ENCODE data around the gene CFAP61.
A peak's percentile ranks its signal among the peaks of the same experiment; 100 is the strongest.

Gene CFAP61

GRCh38 chr20:20321134-20321533 is 268.8 kb downstream of the CFAP61 start:
- Histone ChIP-seq H3K4me3 (ENCODE audit: low read length in 2 of 2) (no peak overlapping the region), H3K4me1 (ENCODE audit: control insufficient read depth in 2 of 2, insufficient read depth in 2 of 2, low read length in 2 of 2) (no peaks in the 10 kb centered on the region), H3K27me3 (ENCODE audit: control insufficient read depth in 2 of 2, insufficient read depth in 2 of 2, low read length in 2 of 2) (no peaks in the 10 kb centered on the region), H3K9me3 (ENCODE audit: control insufficient read depth in 2 of 2, low read length in 2 of 2) (no peaks in the 10 kb centered on the region), H3K36me3 (ENCODE audit: control insufficient read depth in 2 of 2, insufficient read depth in 2 of 2, low read length in 2 of 2) (no peaks in the 10 kb centered on the region), H3K27ac (ENCODE audit: low read depth in 2 of 2, low read length in 2 of 2) (no peak overlapping the region), H3K9ac (ENCODE audit: low read depth in 1 of 2, low read length in 2 of 2) (no peak overlapping the region)

GRCh38 chr20:20321917-20322316 is 269.6 kb downstream of the CFAP61 start:
- H3K36me3 ChIP-seq (ENCODE audit: control insufficient read depth in 2 of 2, insufficient read depth in 2 of 2, low read length in 2 of 2): no peaks in the 10 kb centered on the region
- H3K9me3 ChIP-seq (ENCODE audit: control insufficient read depth in 2 of 2, low read length in 2 of 2): no peaks in the 10 kb centered on the region
- no peak overlapping the region for H3K4me3 ChIP-seq (ENCODE audit: low read length in 2 of 2)
- H3K27ac ChIP-seq (ENCODE audit: low read depth in 2 of 2, low read length in 2 of 2): no peak overlapping the region
- H3K27me3 ChIP-seq (ENCODE audit: control insufficient read depth in 2 of 2, insufficient read depth in 2 of 2, low read length in 2 of 2): no peaks in the 10 kb centered on the region
- no peaks in the 10 kb centered on the region for H3K4me1 ChIP-seq (ENCODE audit: control insufficient read depth in 2 of 2, insufficient read depth in 2 of 2, low read length in 2 of 2)
- no peak overlapping the region for H3K9ac ChIP-seq (ENCODE audit: low read depth in 1 of 2, low read length in 2 of 2)

DNA sequence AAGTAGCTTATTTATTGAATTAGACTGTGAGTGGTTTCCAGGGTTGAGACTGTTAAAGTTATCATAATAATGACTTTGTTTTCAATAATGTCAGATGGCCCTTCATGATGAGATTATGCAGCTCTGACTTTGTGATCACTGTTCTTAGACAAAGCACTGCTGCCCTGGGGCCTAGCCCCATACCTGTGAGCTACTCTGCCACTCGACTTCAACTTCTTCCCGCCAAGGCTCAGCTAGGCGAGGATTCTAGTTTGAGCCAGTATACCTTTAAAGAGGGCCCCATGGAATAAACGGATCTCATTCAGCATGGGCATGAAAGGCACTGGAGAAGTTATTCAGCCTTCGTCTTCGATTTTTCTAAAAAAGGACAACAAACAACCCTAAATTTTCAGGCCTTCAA is 270.6 kb downstream of the CFAP61 start:
- Histone ChIP-seq H3K36me3 (ENCODE audit: control insufficient read depth in 2 of 2, insufficient read depth in 2 of 2, low read length in 2 of 2) (no peaks in the 10 kb centered on the region), H3K27me3 (ENCODE audit: control insufficient read depth in 2 of 2, insufficient read depth in 2 of 2, low read length in 2 of 2) (no peaks in the 10 kb centered on the region), H3K4me3 (ENCODE audit: low read length in 2 of 2) (no peak overlapping the region)

DNA sequence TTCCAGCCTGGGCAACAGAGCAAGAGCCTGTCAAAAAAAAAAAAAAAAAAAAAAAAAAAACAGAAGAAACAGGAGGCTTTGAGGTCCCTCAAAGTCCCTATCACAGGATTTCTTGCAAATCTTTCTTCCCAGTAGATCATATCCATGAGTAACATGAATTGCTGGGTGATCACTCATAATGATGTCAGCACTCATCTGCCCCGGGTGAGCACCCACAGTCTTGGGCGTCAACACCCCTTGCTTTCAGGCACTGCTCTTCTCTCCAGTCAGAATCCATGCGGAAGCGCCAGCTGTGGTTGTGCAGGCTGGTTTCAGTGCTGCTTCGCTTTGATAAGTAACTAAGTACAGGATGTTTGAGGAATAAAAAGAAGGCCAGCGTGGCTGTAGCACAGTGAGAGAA is 275.4 kb downstream of the CFAP61 start:
- Histone ChIP-seq H3K27me3 (ENCODE audit: control insufficient read depth in 2 of 2, insufficient read depth in 2 of 2, low read length in 2 of 2) (no peaks in the 10 kb centered on the region), H3K4me3 (ENCODE audit: low read length in 2 of 2) (no peak overlapping the region), H3K9me3 (ENCODE audit: control insufficient read depth in 2 of 2, low read length in 2 of 2) (no peaks in the 10 kb centered on the region), H3K27ac (ENCODE audit: low read depth in 2 of 2, low read length in 2 of 2) (no peak overlapping the region), H3K4me1 (ENCODE audit: control insufficient read depth in 2 of 2, insufficient read depth in 2 of 2, low read length in 2 of 2) (no peaks in the 10 kb centered on the region), H3K9ac (ENCODE audit: low read depth in 1 of 2, low read length in 2 of 2) (no peak overlapping the region), H3K36me3 (ENCODE audit: control insufficient read depth in 2 of 2, insufficient read depth in 2 of 2, low read length in 2 of 2) (no peaks in the 10 kb centered on the region)

More for the DNA sequence above, 270.6 kb downstream of the CFAP61 start:
- Histone ChIP-seq H3K9me3 (ENCODE audit: control insufficient read depth in 2 of 2, low read length in 2 of 2) (no peaks in the 10 kb centered on the region), H3K4me1 (ENCODE audit: control insufficient read depth in 2 of 2, insufficient read depth in 2 of 2, low read length in 2 of 2) (no peaks in the 10 kb centered on the region), H3K27ac (ENCODE audit: low read depth in 2 of 2, low read length in 2 of 2) (no peak overlapping the region), H3K9ac (ENCODE audit: low read depth in 1 of 2, low read length in 2 of 2) (no peak overlapping the region)

DNA sequence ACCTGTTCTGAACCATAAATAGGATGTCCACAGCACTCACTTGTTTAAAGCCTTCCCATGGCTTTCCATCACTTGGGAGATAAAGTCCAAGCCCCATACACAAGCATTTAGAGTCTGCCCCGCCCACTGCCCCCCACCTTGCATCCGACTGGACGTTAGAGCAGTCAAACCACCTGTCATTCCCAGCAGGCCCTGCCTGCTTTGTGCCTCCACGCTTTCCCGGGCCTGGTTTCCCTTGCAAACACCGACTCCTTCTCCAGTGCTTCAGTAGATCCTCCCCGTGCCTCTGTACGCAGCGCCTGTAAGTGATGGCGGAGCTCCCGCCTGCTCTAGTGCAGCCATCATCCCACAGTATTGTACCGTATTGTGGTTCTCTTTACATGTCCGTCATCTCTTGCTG is 277.2 kb downstream of the CFAP61 start:
- Histone ChIP-seq H3K9me3 (ENCODE audit: control insufficient read depth in 2 of 2, low read length in 2 of 2) (no peaks in the 10 kb centered on the region), H3K27ac (ENCODE audit: low read depth in 2 of 2, low read length in 2 of 2) (no peak overlapping the region), H3K4me1 (ENCODE audit: control insufficient read depth in 2 of 2, insufficient read depth in 2 of 2, low read length in 2 of 2) (no peaks in the 10 kb centered on the region), H3K4me3 (ENCODE audit: low read length in 2 of 2) (no peak overlapping the region), H3K27me3 (ENCODE audit: control insufficient read depth in 2 of 2, insufficient read depth in 2 of 2, low read length in 2 of 2) (no peaks in the 10 kb centered on the region), H3K9ac (ENCODE audit: low read depth in 1 of 2, low read length in 2 of 2) (no peak overlapping the region), H3K36me3 (ENCODE audit: control insufficient read depth in 2 of 2, insufficient read depth in 2 of 2, low read length in 2 of 2) (no peaks in the 10 kb centered on the region)

- H3K36me3 ChIP-seq (ENCODE audit: control insufficient read depth in 2 of 2, insufficient read depth in 2 of 2, low read length in 2 of 2): no peaks in the 10 kb centered on the region
- H3K27ac ChIP-seq (ENCODE audit: low read depth in 2 of 2, low read length in 2 of 2): no peak overlapping the region
- no peak overlapping the region for H3K4me3 ChIP-seq (ENCODE audit: low read length in 2 of 2)
- no peaks in the 10 kb centered on the region for H3K27me3 ChIP-seq (ENCODE audit: control insufficient read depth in 2 of 2, insufficient read depth in 2 of 2, low read length in 2 of 2)
- no peaks in the 10 kb centered on the region for H3K4me1 ChIP-seq (ENCODE audit: control insufficient read depth in 2 of 2, insufficient read depth in 2 of 2, low read length in 2 of 2)
- no peak overlapping the region for H3K9ac ChIP-seq (ENCODE audit: low read depth in 1 of 2, low read length in 2 of 2)
- no peaks in the 10 kb centered on the region for H3K9me3 ChIP-seq (ENCODE audit: control insufficient read depth in 2 of 2, low read length in 2 of 2)
These were observed 278.8 kb downstream of the CFAP61 start for GRCh38 chr20:20331156-20331555.

GRCh38 chr20:20331817-20332216 is 279.5 kb downstream of the CFAP61 start:
- Histone ChIP-seq H3K9me3 (ENCODE audit: control insufficient read depth in 2 of 2, low read length in 2 of 2) (no peaks in the 10 kb centered on the region), H3K9ac (ENCODE audit: low read depth in 1 of 2, low read length in 2 of 2) (no peak overlapping the region), H3K4me3 (ENCODE audit: low read length in 2 of 2) (no peak overlapping the region)

GRCh38 chr20:20333866-20334265 is 281.5 kb downstream of the CFAP61 start:
- no peaks in the 10 kb centered on the region for H3K36me3 ChIP-seq (ENCODE audit: control insufficient read depth in 2 of 2, insufficient read depth in 2 of 2, low read length in 2 of 2)
- no peaks in the 10 kb centered on the region for H3K9me3 ChIP-seq (ENCODE audit: control insufficient read depth in 2 of 2, low read length in 2 of 2)
- no peaks in the 10 kb centered on the region for H3K4me1 ChIP-seq (ENCODE audit: control insufficient read depth in 2 of 2, insufficient read depth in 2 of 2, low read length in 2 of 2)
- H3K4me3 ChIP-seq (ENCODE audit: low read length in 2 of 2): no peak overlapping the region
- no peak overlapping the region for H3K27ac ChIP-seq (ENCODE audit: low read depth in 2 of 2, low read length in 2 of 2)
- H3K27me3 ChIP-seq (ENCODE audit: control insufficient read depth in 2 of 2, insufficient read depth in 2 of 2, low read length in 2 of 2): no peaks in the 10 kb centered on the region
- H3K9ac ChIP-seq (ENCODE audit: low read depth in 1 of 2, low read length in 2 of 2): no peak overlapping the region

More at GRCh38 chr20:20331817-20332216, 279.5 kb downstream of the CFAP61 start:
- Histone ChIP-seq H3K36me3 (ENCODE audit: control insufficient read depth in 2 of 2, insufficient read depth in 2 of 2, low read length in 2 of 2) (no peaks in the 10 kb centered on the region), H3K27ac (ENCODE audit: low read depth in 2 of 2, low read length in 2 of 2) (no peak overlapping the region), H3K4me1 (ENCODE audit: control insufficient read depth in 2 of 2, insufficient read depth in 2 of 2, low read length in 2 of 2) (no peaks in the 10 kb centered on the region), H3K27me3 (ENCODE audit: control insufficient read depth in 2 of 2, insufficient read depth in 2 of 2, low read length in 2 of 2) (no peaks in the 10 kb centered on the region)

- H3K27ac ChIP-seq (ENCODE audit: low read depth in 2 of 2, low read length in 2 of 2): no peak overlapping the region
- H3K9me3 ChIP-seq (ENCODE audit: control insufficient read depth in 2 of 2, low read length in 2 of 2): no peaks in the 10 kb centered on the region
- no peaks in the 10 kb centered on the region for H3K36me3 ChIP-seq (ENCODE audit: control insufficient read depth in 2 of 2, insufficient read depth in 2 of 2, low read length in 2 of 2)
- H3K27me3 ChIP-seq (ENCODE audit: control insufficient read depth in 2 of 2, insufficient read depth in 2 of 2, low read length in 2 of 2): no peaks in the 10 kb centered on the region
- H3K4me1 ChIP-seq (ENCODE audit: control insufficient read depth in 2 of 2, insufficient read depth in 2 of 2, low read length in 2 of 2): no peaks in the 10 kb centered on the region
- H3K4me3 ChIP-seq (ENCODE audit: low read length in 2 of 2): peak overlapping the region in 1 of 2 donors; percentile 26
- no peak overlapping the region for H3K9ac ChIP-seq (ENCODE audit: low read depth in 1 of 2, low read length in 2 of 2)
These were observed 282.2 kb downstream of the CFAP61 start for GRCh38 chr20:20334489-20334888.

DNA sequence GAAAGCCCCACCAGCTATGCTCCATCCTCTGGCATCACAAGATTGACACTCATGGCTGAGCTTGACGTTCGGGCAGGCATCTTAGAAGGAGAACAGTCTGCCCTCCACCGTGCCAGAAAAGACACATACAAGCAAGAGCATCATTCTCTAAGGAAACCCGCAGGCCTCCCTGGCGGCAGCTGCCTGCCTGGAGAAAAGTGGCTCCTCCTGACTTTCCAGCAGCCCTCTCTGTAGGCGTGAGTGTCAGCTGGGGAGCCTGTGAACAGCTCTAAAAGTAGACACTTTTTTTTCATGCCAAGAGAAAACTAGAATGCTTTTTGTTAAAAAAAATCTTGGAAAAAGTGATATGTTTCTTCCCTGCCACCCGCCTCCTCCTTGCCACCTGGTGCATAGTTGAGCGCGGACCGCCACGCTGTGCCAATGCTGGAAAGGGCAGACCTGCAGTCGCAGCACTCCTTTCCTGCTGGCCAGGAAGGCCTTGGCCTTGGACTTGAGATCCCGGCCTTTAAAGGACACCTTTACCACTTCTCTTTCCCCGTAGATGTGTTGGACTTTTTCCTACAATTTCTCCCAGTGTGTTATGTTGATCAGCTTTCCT is 285.9 kb downstream of the CFAP61 start:
- Histone ChIP-seq H3K9me3 (ENCODE audit: control insufficient read depth in 2 of 2, low read length in 2 of 2) (no peaks in the 10 kb centered on the region), H3K4me3 (ENCODE audit: low read length in 2 of 2) (no peak overlapping the region), H3K9ac (ENCODE audit: low read depth in 1 of 2, low read length in 2 of 2) (no peak overlapping the region), H3K27ac (ENCODE audit: low read depth in 2 of 2, low read length in 2 of 2) (no peak overlapping the region), H3K4me1 (ENCODE audit: control insufficient read depth in 2 of 2, insufficient read depth in 2 of 2, low read length in 2 of 2) (no peaks in the 10 kb centered on the region), H3K36me3 (ENCODE audit: control insufficient read depth in 2 of 2, insufficient read depth in 2 of 2, low read length in 2 of 2) (no peaks in the 10 kb centered on the region), H3K27me3 (ENCODE audit: control insufficient read depth in 2 of 2, insufficient read depth in 2 of 2, low read length in 2 of 2) (no peaks in the 10 kb centered on the region)

DNA sequence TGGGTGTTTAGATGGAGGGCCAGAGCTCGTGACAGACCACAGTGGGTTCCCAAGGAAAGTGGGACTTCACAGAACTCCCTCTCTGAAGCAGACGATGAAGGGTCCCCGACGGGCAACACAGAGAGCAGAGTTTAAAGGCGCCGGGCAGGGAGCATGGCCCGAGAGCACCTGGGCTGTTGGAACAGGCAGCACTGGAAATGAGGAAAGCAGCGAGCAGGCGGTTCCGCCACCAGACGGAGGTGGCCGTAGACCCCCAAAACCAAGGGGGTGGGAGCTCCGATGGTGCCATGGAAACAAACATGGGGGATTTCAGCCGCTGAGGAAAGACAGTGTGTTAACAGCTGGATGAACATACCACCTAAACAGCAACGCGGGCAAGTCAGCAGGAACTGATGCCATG is 288.1 kb downstream of the CFAP61 start:
- H3K27ac ChIP-seq (ENCODE audit: low read depth in 2 of 2, low read length in 2 of 2): no peak overlapping the region
- no peaks in the 10 kb centered on the region for H3K9me3 ChIP-seq (ENCODE audit: control insufficient read depth in 2 of 2, low read length in 2 of 2)
- no peak overlapping the region for H3K9ac ChIP-seq (ENCODE audit: low read depth in 1 of 2, low read length in 2 of 2)
- no peaks in the 10 kb centered on the region for H3K36me3 ChIP-seq (ENCODE audit: control insufficient read depth in 2 of 2, insufficient read depth in 2 of 2, low read length in 2 of 2)
- no peak overlapping the region for H3K4me3 ChIP-seq (ENCODE audit: low read length in 2 of 2)
- H3K4me1 ChIP-seq (ENCODE audit: control insufficient read depth in 2 of 2, insufficient read depth in 2 of 2, low read length in 2 of 2): no peaks in the 10 kb centered on the region
- no peaks in the 10 kb centered on the region for H3K27me3 ChIP-seq (ENCODE audit: control insufficient read depth in 2 of 2, insufficient read depth in 2 of 2, low read length in 2 of 2)

Measured in mucosa of rectum (tissue), 2 donors.